Measurements from ENCODE around the gene JDP2.

DNA sequence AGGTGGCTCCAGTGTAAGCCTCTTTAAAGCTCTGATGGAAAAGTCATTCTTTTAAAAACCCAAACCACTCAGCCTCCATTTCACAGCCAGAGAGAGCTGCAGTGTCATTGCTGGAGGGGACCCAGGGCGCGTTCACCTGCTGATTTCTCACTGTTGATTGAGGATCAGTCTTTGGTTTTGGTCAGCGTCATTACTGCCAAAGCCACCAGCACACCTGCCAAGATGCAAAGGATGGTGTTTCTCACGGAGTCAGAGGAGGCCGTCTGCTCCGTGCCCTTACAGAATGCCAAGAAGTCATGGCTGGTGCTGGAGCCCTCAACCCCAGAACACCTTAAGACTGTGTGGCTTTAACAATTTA is 61.6 kb downstream of the JDP2 start:
- TF ChIP-seq GABPA (IDR thresholded peaks at IDR 0.05; ENCODE audit: low read depth) (no peak), FOXJ3 (CRISPR knock-in tag; IDR thresholded peaks at IDR 0.05) (no peak), SMC3 (IDR thresholded peaks at IDR 0.05; ENCODE audit: low read depth, low read length) (no peak), TEAD4 (IDR thresholded peaks at IDR 0.05; ENCODE audit: borderline replicate concordance, insufficient read depth) (no peak)
- TF ChIP-seq, protein P1, sequence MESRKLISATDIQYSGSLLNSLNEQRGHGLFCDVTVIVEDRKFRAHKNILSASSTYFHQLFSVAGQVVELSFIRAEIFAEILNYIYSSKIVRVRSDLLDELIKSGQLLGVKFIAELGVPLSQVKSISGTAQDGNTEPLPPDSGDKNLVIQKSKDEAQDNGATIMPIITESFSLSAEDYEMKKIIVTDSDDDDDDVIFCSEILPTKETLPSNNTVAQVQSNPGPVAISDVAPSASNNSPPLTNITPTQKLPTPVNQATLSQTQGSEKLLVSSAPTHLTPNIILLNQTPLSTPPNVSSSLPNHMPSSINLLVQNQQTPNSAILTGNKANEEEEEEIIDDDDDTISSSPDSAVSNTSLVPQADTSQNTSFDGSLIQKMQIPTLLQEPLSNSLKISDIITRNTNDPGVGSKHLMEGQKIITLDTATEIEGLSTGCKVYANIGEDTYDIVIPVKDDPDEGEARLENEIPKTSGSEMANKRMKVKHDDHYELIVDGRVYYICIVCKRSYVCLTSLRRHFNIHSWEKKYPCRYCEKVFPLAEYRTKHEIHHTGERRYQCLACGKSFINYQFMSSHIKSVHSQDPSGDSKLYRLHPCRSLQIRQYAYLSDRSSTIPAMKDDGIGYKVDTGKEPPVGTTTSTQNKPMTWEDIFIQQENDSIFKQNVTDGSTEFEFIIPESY (IDR thresholded peaks at IDR 0.05; ENCODE audit: borderline replicate concordance, low read depth), result no peak

Measured in SK-N-SH (cell line).